ENCODE data around the gene MINDY1.

MINDY1 gene

GRCh38 chr1:151049458-151049857 is 42.8 kb upstream of the MINDY1 start:
- no peak for ATAC-seq
- TF ChIP-seq SNAI2 (CRISPR knock-in tag; IDR thresholded peaks at IDR 0.05): no peak
- TF ChIP-seq PATZ1 (CRISPR knock-in tag; IDR thresholded peaks at IDR 0.05; ENCODE audit: borderline replicate concordance): no peak
- no peak for TF ChIP-seq CREB5 (CRISPR knock-in tag; IDR thresholded peaks at IDR 0.05; ENCODE audit: low read depth)
- no peak for TF ChIP-seq ZFP30 (CRISPR knock-in tag; IDR thresholded peaks at IDR 0.05)
- no peak for TF ChIP-seq RARB (CRISPR knock-in tag; IDR thresholded peaks at IDR 0.05)
- TF ChIP-seq ZNF565 (CRISPR knock-in tag; conservative IDR thresholded peaks at IDR 0.05; ENCODE audit: low read depth): no peak
- no peak for TF ChIP-seq ESRRG (CRISPR knock-in tag; IDR thresholded peaks at IDR 0.05)
- TF ChIP-seq TSHZ2 (CRISPR knock-in tag; IDR thresholded peaks at IDR 0.05): no peak
- no peak for TF ChIP-seq ARNTL (CRISPR knock-in tag; IDR thresholded peaks at IDR 0.05; ENCODE audit: borderline replicate concordance, low read depth)
- no peak for TF ChIP-seq TCF4 (CRISPR knock-in tag; IDR thresholded peaks at IDR 0.05; ENCODE audit: borderline replicate concordance)
- TF ChIP-seq ZFP3 (CRISPR knock-in tag; IDR thresholded peaks at IDR 0.05): no peak
- no peak for TF ChIP-seq ISL1 (CRISPR knock-in tag; IDR thresholded peaks at IDR 0.05)
- TF ChIP-seq PPARA (CRISPR knock-in tag; IDR thresholded peaks at IDR 0.05; ENCODE audit: borderline replicate concordance): no peak
- TF ChIP-seq TOX (CRISPR knock-in tag; IDR thresholded peaks at IDR 0.05; ENCODE audit: borderline replicate concordance): no peak

- TF ChIP-seq RARB (CRISPR knock-in tag; IDR thresholded peaks at IDR 0.05): no peak
- TF ChIP-seq TSHZ2 (CRISPR knock-in tag; IDR thresholded peaks at IDR 0.05): no peak
- no peak for TF ChIP-seq ZC3H10 (CRISPR knock-in tag; IDR thresholded peaks at IDR 0.05)
- no peak for TF ChIP-seq PPARA (CRISPR knock-in tag; IDR thresholded peaks at IDR 0.05; ENCODE audit: borderline replicate concordance)
- TF ChIP-seq ISL1 (CRISPR knock-in tag; IDR thresholded peaks at IDR 0.05): no peak
- TF ChIP-seq OSR1 (CRISPR knock-in tag; IDR thresholded peaks at IDR 0.05): no peak
- no peak for TF ChIP-seq PATZ1 (CRISPR knock-in tag; IDR thresholded peaks at IDR 0.05; ENCODE audit: borderline replicate concordance)
- no peak for TF ChIP-seq ZFP30 (CRISPR knock-in tag; IDR thresholded peaks at IDR 0.05)
- TF ChIP-seq TOX (CRISPR knock-in tag; IDR thresholded peaks at IDR 0.05; ENCODE audit: borderline replicate concordance): no peak
- TF ChIP-seq SNAI2 (CRISPR knock-in tag; IDR thresholded peaks at IDR 0.05): no peak
- no peak for TF ChIP-seq GLIS3 (CRISPR knock-in tag; IDR thresholded peaks at IDR 0.05)
- no peak for TF ChIP-seq POU6F1 (CRISPR knock-in tag; IDR thresholded peaks at IDR 0.05; ENCODE audit: borderline replicate concordance, low read depth)
- TF ChIP-seq CSRNP3 (CRISPR knock-in tag; IDR thresholded peaks at IDR 0.05): no peak
- TF ChIP-seq ZFP3 (CRISPR knock-in tag; IDR thresholded peaks at IDR 0.05): no peak
- no peak for TF ChIP-seq ESRRG (CRISPR knock-in tag; IDR thresholded peaks at IDR 0.05)
- no peak for TF ChIP-seq TCF4 (CRISPR knock-in tag; IDR thresholded peaks at IDR 0.05; ENCODE audit: borderline replicate concordance)
- ATAC-seq: no peak
Observed at GRCh38 chr1:151048645-151049032, 41.9 kb upstream of the MINDY1 start.
